ENCODE data around the gene CROT.

DNA sequence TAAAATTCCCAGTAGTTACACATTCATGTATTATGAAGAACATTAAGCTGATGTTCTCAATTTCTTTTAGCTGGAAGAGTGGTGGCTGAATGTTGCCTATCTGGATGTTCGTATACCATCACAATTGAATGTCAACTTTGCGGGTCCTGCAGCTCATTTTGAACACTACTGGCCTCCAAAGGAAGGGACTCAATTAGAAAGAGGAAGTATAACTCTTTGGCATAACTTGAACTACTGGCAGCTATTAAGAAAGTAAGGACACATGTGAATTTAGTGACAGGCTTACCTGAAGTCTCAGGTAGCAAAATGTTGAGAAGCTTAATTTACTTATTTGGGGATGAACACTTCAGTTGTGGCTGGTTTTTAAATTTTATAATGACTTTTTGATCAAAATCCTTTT lies 15.9 kb downstream of the CROT start:
- no peak for TF ChIP-seq SPI1 (IDR thresholded peaks at IDR 0.05; ENCODE audit: low read depth, low read length)
- no peak for TF ChIP-seq POLR2AphosphoS5 (IDR thresholded peaks at IDR 0.05; ENCODE audit: low read depth, low read length)
- no peak for TF ChIP-seq POLR2A (IDR thresholded peaks at IDR 0.05; ENCODE audit: low read depth, low read length)
- no peak for TF ChIP-seq TAF1 (IDR thresholded peaks at IDR 0.05; ENCODE audit: low read depth, low read length)
- no peak for TF ChIP-seq POU2F2 (IDR thresholded peaks at IDR 0.05; ENCODE audit: low read depth, low read length)
- TF ChIP-seq PAX5 (IDR thresholded peaks at IDR 0.05; ENCODE audit: insufficient read depth, low read length, severe bottlenecking): no peak

Measured in GM12891 (cell line).